ENCODE results near the gene VKORC1L1. TPM values are rescaled to one million over a fixed set of nuclear protein-coding genes. Genes with fewer than 3 reads are reported as not detected.

VKORC1L1 gene
- polyA plus RNA-seq, 2 of the 4 experiments (the other 2 are of a cell fraction), result 28.3 to 36.7 TPM

DNA sequence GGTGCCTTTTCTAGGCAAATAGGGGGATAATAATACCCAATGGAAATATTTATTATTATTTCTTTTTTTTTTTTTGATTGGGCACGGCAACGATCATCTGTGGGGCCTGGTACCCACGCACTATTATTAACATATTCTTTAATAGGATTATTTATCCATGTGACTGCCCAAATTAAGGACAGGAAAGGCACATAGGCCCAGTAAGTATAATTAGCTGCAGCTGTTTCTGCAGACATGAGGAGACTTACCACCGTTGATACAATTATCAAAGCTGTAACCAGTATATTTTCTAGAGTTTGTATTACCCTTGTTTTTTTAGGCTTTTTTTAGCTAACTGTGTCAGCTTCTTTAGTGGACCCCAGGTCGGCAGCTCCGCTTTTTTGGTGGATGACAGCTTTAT, 134.4 kb downstream of the VKORC1L1 start:
- ATAC-seq (no peak), FAIRE-seq (no peak)

More for the DNA sequence above, 134.4 kb downstream of the VKORC1L1 start:
- H3K4me3 ChIP-seq, result no peak overlapping the region
- H3K9me3 ChIP-seq, result no peaks in the 10 kb centered on the region
- DNase-seq (ENCODE audit: low read depth in 1 of 2, low spot score in 1 of 2), result no peak
- WGBS (ENCODE audit: missing lambda C conversion rate), result 87% methylated on average over 6 of the region's 6 CpGs
- H3K27ac ChIP-seq, result no peak overlapping the region
- ChIA-PET CTCF (interaction anchor here (1.1 kb wide), 1 partner anchor 23 kb away, joined by 4 read pairs; no protein-coding TSS in a partner anchor), POLR2A (no interaction called here)
- H3K4me2 ChIP-seq, result no peak overlapping the region
- no peak for TF ChIP-seq NPAS2 (CRISPR knock-in tag; IDR thresholded peaks at IDR 0.05; ENCODE audit: borderline replicate concordance)
- no peak for TF ChIP-seq BHLHE40 (IDR thresholded peaks at IDR 0.05; ENCODE audit: low read depth, low read length)
- no peak for TF ChIP-seq PHF8 (IDR thresholded peaks at IDR 0.05; ENCODE audit: borderline replicate concordance, low read depth)
- no peak for TF ChIP-seq EHF (CRISPR knock-in tag; IDR thresholded peaks at IDR 0.05)
- no peak for TF ChIP-seq ZNF302 (CRISPR knock-in tag; IDR thresholded peaks at IDR 0.05)
- TF ChIP-seq, protein P1, sequence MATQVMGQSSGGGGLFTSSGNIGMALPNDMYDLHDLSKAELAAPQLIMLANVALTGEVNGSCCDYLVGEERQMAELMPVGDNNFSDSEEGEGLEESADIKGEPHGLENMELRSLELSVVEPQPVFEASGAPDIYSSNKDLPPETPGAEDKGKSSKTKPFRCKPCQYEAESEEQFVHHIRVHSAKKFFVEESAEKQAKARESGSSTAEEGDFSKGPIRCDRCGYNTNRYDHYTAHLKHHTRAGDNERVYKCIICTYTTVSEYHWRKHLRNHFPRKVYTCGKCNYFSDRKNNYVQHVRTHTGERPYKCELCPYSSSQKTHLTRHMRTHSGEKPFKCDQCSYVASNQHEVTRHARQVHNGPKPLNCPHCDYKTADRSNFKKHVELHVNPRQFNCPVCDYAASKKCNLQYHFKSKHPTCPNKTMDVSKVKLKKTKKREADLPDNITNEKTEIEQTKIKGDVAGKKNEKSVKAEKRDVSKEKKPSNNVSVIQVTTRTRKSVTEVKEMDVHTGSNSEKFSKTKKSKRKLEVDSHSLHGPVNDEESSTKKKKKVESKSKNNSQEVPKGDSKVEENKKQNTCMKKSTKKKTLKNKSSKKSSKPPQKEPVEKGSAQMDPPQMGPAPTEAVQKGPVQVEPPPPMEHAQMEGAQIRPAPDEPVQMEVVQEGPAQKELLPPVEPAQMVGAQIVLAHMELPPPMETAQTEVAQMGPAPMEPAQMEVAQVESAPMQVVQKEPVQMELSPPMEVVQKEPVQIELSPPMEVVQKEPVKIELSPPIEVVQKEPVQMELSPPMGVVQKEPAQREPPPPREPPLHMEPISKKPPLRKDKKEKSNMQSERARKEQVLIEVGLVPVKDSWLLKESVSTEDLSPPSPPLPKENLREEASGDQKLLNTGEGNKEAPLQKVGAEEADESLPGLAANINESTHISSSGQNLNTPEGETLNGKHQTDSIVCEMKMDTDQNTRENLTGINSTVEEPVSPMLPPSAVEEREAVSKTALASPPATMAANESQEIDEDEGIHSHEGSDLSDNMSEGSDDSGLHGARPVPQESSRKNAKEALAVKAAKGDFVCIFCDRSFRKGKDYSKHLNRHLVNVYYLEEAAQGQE (IDR thresholded peaks at IDR 0.05), result no peak
- TF ChIP-seq EHMT2 (IDR thresholded peaks at IDR 0.05; ENCODE audit: low read depth), result no peak
- no peak for TF ChIP-seq NFE2L2 (conservative IDR thresholded peaks at IDR 0.05; ENCODE audit: low read length)
- TF ChIP-seq, protein P2, sequence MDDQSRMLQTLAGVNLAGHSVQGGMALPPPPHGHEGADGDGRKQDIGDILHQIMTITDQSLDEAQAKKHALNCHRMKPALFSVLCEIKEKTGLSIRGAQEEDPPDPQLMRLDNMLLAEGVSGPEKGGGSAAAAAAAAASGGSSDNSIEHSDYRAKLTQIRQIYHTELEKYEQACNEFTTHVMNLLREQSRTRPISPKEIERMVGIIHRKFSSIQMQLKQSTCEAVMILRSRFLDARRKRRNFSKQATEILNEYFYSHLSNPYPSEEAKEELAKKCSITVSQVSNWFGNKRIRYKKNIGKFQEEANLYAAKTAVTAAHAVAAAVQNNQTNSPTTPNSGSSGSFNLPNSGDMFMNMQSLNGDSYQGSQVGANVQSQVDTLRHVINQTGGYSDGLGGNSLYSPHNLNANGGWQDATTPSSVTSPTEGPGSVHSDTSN (IDR thresholded peaks at IDR 0.05), result no peak
- TF ChIP-seq, protein P3, sequence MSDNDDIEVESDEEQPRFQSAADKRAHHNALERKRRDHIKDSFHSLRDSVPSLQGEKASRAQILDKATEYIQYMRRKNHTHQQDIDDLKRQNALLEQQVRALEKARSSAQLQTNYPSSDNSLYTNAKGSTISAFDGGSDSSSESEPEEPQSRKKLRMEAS (IDR thresholded peaks at IDR 0.05), result no peak
- H3K4me1 ChIP-seq, result no peaks in the 10 kb centered on the region

Small RNA genes within 50 kb of the gene (small RNA-seq; reads per million reads assigned to genes)
- gene AC073261.1 (0 reads per million in 6 experiments), gene RNU6-973P (0 reads per million in 6 experiments)

Other genes starting within 250 kb of the VKORC1L1 start
- 32.3 and 38.5 TPM in 2 replicates for gene GUSB, start 109.1 kb downstream of the VKORC1L1 start, polyA plus RNA-seq (2011; rRNA removed)
- 28.6 to 32.3 TPM (median 32.1 TPM) in 3 replicates for gene GUSB, start 109.1 kb downstream of the VKORC1L1 start, polyA plus RNA-seq (2017; fragmentation: RNase III; extraction: RNeasy Plus Mini Kit Qiagen cat#74134 plus additional on column Dnase treatment)
- 19.6 and 20.2 TPM in 2 replicates for gene ASL, start 202.7 kb downstream of the VKORC1L1 start, polyA plus RNA-seq (2011; rRNA removed)
- 21.1 to 26.5 TPM (median 23.4 TPM) in 3 replicates for gene ASL, start 202.7 kb downstream of the VKORC1L1 start, polyA plus RNA-seq (2017; fragmentation: RNase III; extraction: RNeasy Plus Mini Kit Qiagen cat#74134 plus additional on column Dnase treatment)
- gene CRCP, start 241.8 kb downstream of the VKORC1L1 start, polyA plus RNA-seq (2011; rRNA removed), result 26.4 and 33.1 TPM in 2 replicates
- 40.3 to 45.6 TPM (median 40.3 TPM) in 3 replicates for gene CRCP, start 241.8 kb downstream of the VKORC1L1 start, polyA plus RNA-seq (2017; fragmentation: RNase III; extraction: RNeasy Plus Mini Kit Qiagen cat#74134 plus additional on column Dnase treatment)